HG03558 (cell line): ENCODE results near the gene FCN1.

Experiments used
- ATAC-seq: cut with Tn5 transposase; IDR thresholded peaks from one replicate; pipeline ENCODE4 v1.9.1; 2021; ENCODE audit warnings: moderate number of reproducible peaks; ENCODE audit not compliant: unreplicated experiment; ENCODE audit errors: extremely low read depth

The FCN1 gene

GRCh38 chr9:134938346-134939079 lies 20.8 kb upstream of the FCN1 start:
- no peak for ATAC-seq

GRCh38 chr9:134937566-134938345 lies 20.0 kb upstream of the FCN1 start:
- no peak for ATAC-seq

GRCh38 chr9:134937164-134937555 lies 19.4 kb upstream of the FCN1 start:
- no peak for ATAC-seq

- no peak for ATAC-seq
Measured at GRCh38 chr9:134936346-134937163, 18.8 kb upstream of the FCN1 start.

GRCh38 chr9:134935701-134936345 lies 18.1 kb upstream of the FCN1 start:
- ATAC-seq: no peak

GRCh38 chr9:134935056-134935640 lies 17.4 kb upstream of the FCN1 start:
- ATAC-seq: no peak

GRCh38 chr9:134933076-134933659 lies 15.5 kb upstream of the FCN1 start:
- no peak for ATAC-seq

GRCh38 chr9:134932606-134933005 lies 14.9 kb upstream of the FCN1 start:
- no peak for ATAC-seq

GRCh38 chr9:134932171-134932570 lies 14.5 kb upstream of the FCN1 start:
- ATAC-seq: no peak

GRCh38 chr9:134930398-134930797 lies 12.7 kb upstream of the FCN1 start:
- ATAC-seq: no peak

GRCh38 chr9:134929193-134930158 lies 11.8 kb upstream of the FCN1 start:
- no peak for ATAC-seq

GRCh38 chr9:134928436-134929192 lies 10.9 kb upstream of the FCN1 start:
- ATAC-seq: no peak

- no peak for ATAC-seq
Measured at GRCh38 chr9:134925011-134925511, 7.3 kb upstream of the FCN1 start.

GRCh38 chr9:134923466-134923865 lies 5.8 kb upstream of the FCN1 start:
- no peak for ATAC-seq

GRCh38 chr9:134922932-134923240 lies 5.2 kb upstream of the FCN1 start:
- no peak for ATAC-seq

GRCh38 chr9:134922066-134922931 lies 4.6 kb upstream of the FCN1 start:
- no peak for ATAC-seq

- ATAC-seq: no peak
Measured at GRCh38 chr9:134919303-134919702, 1.6 kb upstream of the FCN1 start.
